ENCODE results near the gene ROPN1L.

ROPN1L gene

DNA sequence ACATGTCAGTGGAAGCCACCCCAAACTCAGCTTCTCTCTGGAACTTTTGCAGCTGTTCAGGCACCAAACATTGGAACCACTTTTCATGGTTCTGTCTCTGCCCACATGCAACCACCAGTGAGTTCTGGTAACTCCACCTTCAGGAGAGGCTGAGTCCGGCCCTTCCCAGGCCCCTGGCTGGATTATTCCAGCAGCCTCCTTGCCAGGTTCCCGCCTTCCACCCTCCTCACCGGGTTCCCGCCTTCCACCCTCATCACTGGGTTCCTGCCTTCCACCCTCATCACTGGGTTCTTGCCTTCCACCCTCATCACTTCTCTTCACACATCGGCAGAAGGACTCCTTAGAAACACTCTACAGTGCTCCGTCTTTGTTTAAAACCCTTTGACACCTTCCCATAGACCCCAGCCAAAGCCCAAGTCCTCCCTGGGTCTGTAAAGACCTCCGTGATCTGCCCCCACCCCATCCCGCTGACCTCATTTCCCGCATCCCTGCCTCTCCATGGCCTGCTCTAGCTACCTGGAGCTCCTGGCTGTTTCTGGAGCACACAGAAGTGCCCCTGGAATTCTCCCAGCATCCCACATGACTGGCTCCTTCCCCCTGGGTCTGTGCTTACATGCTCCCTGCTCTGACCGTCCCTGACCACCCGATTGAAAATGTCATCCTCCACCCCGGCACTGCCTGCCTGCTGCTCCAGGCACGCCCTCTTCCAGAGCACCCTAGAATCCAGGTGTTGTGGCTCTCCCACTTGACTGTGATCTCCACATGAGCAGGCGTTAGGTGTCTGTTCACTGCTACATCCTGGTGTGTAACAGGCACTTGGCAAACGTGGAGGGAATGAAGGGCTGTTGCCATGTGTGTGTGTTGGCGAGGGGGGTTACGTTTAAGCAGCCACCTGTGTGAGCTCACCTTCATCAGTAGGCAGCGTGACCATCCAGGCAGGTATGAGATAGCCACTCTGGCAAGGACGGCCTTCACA is 17.7 kb downstream of the ROPN1L start:
- no peak for DNase-seq

DNA sequence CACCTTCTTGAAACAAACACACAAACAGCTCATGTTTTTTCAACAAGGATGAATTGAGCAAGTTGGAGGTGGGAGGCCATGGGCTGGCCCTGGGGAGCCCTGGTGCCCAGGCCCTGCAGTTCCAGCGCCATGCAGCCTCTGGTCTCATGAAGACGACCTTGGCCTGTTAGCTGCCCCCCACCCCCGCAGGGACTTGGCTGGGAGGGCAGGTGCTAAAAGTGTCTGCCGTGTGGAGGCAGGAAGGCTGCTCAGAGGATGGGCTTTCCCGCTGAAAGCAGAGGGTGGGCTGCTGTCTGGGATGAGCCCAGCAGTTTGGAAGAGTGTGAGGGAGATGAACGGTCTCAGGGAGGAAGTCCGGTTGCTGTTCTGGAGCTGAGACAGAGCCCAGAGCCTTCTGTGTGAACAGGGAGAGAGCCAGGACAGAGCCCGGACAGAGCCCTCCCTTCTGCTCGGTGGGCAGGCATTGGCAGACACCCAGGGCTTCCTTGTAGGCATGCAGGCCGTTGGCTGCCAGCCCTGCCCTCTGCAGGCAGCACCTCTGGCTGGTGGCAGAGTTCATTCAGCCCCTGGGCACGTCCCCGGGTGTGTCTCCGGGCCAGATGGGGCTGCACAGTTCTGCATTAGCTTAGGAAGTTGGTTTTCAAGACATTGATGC is 18.7 kb downstream of the ROPN1L start:
- no peak for DNase-seq

DNA sequence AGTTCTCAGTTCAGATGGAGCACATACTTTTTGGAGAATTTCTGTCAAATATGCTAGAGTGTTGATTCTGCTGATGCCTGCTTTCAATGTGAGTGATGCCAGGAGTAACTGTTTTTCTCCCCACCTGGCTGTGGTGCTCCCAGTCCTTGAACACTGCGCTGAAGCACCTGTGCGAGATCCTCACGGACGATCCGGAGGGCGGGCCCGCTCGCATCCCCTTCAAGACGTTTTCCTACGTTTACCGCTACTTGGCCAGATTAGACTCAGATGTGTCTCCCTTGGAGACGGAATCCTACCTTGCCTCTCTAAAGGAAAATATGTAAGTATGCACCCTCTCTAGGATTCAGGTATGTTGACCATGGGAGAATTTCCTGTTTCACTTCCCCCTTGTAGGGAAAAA is 19.4 kb downstream of the ROPN1L start:
- DNase-seq: no peak

DNA sequence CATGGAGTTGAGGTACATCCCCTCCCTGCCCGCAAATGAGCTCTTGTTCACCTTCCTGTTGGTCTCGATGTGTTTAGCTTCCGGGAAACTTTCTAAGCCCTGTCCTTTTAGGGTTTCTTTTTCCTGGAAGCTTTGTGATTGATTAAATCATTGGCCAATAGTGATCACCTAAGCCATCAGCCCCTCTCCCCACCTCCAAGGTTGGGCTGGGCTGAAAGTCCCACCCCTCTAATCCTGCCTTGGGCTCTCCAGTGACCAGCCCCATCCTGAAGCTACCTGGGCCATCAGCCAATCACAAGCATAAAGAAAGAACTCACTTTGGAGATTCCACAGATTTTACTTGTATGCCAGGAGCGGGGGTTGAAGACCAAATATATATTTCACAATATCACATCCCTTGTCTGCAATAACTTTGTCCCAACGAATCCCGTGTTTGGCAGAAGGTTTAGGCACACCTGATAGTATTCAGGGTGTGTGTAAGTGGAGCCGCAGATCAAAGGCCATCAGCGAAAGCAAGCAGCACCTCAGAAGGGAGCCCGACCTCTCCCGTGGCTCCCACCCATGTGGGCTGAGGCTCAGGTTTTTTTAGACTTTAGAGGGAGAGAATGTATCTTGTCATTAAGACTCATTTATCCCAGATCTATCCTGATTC is 20.4 kb downstream of the ROPN1L start:
- DNase-seq: no peak

DNA sequence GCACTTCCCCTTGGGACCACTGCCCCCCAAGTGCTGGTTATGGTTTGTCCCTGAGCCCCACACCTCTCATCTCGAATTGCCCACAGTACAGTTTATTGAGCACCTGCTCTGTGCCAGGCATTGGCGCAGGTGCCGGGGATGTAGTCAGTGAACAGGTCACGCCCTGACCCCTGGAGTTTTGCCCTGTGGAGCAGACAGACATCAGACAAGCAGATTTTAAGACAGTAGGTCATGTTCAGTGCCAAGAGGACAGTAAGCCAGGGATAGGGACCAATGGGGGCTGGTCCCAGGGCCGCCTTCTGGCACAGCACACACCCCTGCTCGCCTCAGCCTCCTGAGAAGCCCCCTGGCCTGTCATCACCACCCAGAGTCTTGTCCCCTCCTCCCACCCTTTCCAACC is 21.9 kb downstream of the ROPN1L start:
- no peak for DNase-seq

DNA sequence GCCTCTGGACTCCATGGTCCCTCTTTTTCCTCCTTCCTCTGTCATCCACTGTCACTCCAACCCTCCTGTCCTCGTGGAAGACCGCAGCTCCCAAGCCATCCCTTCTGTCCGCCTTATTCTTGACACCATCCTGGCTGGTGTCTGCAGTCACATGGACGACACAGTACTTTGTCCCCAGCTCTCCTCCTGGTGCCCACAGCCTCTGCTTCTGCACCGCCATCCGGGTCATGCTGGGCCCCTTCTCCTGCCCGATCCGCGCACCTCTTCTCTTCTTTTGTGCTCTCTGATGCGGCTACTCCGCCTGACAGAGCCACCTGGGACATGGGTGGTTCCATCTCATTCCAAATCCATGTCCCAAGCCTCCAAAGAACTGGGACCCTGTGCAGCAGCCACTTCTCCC is 22.5 kb downstream of the ROPN1L start:
- no peak for DNase-seq

DNA sequence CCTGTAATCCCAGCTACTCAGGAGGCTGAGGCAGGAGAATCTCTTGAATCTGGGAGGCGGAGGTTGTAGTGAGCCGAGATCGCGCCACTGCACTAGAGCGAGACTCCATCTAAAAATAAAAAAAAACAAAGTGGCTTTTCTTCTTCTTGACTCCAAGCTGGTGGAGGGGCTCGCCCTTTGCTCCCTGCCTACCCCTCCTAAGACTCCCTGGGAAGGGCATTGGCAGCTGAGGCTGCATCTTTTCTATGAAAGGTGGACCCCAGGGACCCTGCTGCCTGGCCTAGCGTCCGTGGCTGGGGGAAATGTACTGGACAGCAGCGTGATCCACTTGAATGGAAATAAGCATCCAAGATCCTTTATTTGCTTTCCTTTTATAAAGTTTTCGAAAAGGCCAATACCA is 24.0 kb downstream of the ROPN1L start:
- DNase-seq: no peak

DNA sequence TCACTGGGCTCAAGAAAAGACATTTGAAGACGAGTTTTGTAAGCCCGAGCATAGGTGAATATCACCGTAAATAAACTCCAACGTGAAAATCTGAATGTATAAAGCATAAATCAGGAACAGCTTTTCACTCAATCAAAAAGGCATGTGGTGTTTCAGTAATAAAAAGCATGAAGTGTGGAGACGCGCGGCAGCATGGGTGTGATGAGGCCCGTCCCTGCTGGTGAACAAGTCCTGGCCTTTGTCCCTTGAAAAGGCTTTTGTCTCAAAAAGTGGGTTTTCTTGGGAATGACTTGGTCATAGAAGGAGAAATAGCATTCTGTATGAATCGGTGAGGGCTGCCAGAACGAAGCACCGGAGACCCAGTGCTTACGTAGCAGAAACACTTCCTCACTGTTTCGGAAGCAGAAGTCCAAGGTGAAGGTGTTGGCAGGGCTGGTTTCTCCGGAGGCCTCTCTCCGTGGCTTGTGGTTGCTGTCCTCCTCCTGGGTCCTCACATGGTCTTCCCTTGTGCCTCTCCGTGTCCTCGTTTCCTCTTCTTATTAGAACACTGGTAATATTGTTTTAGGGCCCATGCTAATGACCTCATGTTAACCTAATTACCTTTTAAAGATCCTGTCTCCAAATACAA is 24.9 kb downstream of the ROPN1L start:
- DNase-seq: no peak

DNA sequence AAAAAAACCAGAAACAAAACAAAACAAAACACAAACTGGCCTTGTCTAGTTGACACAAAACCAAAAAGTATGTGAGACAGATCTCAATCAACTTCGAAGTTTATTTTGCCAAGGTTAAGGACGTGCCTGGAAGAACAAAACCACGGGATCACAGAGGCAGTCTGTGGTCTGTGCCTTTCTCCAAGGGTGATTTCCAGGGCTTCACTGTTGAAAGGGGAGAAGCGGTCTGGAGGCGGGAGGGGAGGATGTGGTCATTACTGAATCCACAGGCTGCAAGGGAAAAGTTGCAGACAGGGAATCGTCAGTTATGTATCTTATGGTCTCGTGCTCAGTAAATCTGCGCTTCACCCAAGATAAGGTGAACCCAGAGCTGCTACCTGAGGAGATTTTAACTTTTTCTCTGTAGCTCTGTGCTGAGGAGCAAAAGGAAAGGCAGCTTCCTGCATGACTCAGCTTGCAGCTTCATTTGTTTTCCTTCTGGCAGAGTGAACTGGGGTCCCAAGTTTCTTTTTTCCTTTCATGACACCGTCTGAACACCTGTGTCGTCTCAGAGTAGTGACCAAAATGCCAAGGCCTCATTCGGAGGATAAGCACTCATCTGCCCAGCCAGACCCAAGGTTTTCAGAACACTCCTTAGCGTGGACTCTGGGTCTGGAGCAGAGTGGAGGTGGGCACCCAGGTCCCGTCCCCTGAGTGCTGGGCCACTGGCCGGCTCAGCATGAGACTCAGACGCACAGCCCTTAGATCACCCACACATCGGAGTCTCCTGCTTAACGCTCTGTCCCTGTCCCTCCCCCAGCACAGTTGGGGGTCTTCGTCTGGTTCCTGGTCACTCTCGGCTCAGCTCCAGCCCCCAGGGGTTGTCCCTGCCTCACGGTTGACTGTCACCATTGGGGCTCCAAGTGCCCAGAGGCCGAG is 25.9 kb downstream of the ROPN1L start:
- no peak for DNase-seq

DNA sequence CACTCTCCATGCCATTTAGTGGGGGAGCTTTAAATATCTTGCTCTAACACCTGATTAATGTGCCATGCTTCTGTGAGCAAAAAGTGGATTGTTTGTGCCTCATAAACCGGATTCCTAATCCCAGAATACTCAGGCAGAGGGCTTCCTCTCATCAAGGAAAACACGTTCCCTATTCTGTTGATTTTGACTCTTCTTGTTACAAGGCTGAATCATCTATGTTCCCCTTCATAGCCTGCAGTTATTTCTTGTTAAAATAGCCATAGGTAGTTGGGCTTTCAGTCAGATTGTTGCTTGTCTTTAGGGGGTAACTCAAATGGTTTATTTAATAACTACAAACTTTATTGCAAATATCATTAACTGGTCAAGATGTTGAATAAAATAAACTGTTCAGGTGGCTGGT is 26.6 kb downstream of the ROPN1L start:
- no peak for DNase-seq

DNA sequence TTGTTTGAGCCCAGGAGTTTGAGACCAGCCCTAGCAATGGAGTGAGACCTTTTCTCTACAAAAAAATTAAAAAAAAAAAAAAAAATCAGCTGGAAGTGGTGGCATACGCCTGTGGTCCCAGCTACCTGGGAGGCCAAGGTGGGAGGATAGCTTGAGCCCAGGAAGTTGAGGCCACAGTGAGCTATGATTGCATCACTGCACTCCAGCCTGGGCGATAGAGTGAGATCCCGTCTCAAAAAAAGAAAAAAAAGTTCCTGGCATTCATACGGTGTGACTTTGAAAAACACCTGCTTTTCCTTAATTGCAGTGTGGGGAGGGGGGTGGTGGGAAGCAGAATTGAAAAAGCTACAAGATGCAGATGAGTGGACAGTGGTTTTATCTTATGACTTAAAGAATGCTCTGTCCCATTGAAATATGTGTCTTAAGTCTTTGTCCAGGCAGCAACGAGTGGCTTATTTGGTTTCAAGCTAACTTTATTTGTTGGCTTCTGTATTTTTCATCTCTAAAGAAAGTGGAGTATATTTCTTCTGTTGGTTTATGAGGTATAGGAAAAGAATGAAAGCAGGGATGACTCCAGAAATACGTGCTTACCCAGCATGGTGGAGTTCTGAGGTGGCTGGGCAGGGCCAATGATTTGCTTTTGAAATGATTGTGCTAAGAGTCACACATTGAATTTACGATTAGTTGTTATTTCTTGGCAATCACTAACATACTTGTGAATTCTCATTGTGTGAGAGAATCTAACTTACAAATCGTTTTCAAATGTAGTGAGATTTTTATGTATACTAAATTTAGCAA is 27.8 kb downstream of the ROPN1L start:
- DNase-seq: no peak

DNA sequence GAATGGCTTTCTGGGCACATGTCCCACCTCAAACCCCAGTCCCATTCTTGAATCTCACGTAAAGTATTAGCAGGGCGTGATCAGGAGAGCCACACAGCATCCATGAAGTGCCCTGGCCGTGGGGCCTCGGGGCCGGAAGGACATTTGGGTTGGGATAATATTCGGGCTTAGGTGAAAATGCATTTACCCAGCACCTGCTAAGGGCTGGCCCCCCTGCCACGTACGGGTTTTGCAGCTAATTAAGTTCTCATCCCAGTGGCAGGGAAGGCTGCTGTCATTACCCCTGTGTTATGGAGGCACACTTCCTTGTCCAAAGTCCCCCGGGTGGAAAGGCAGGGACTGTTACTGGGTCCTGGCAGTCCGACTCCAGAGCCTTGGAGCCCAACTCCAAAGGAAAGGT is 29.0 kb downstream of the ROPN1L start:
- DNase-seq: no peak

DNA sequence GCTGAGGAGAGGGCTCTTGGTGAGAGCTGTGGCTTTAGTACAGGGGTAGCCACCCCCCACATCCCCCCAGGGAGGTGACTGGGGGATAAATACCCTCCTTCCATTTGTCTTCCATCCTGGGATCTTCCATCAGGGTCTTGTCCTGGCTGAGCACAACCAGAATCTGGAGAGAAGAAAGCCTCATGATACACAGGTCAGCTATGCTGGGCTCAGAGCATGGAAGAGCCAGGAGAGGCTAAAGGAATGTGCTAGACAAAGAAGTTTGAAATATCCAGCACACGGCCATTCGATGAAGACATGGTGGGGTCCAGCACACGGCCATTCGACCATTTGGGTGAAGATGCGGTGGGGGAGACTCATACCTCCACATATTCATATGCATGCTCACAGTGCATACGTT is 30.0 kb downstream of the ROPN1L start:
- DNase-seq: no peak

DNA sequence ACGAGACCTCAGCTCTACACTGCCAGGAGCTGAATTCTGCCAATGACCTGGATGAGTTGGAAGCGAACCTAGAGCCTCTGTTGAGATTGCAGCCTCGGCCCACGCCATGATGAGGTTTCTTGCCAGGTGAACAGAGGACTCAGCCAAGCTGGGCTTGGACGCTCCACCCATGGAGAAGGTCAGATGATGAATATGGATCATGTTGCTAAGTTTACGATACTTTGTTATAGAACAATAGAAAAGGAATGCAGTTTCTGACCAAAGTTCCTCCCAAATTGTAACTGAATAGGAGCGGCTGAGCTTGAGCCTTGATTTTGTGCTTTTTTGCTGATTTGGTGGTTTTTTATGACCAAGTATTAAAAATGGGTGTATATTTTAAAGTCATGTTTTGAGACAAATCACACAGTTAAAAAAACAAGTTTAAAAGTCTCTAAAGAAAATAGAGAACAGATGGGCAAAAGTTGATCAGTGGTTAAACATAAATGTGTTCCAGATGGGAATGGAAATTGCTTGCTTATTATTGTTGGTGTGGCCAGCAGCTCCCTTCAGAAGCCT is 32.9 kb downstream of the ROPN1L start:
- DNase-seq: no peak

DNA sequence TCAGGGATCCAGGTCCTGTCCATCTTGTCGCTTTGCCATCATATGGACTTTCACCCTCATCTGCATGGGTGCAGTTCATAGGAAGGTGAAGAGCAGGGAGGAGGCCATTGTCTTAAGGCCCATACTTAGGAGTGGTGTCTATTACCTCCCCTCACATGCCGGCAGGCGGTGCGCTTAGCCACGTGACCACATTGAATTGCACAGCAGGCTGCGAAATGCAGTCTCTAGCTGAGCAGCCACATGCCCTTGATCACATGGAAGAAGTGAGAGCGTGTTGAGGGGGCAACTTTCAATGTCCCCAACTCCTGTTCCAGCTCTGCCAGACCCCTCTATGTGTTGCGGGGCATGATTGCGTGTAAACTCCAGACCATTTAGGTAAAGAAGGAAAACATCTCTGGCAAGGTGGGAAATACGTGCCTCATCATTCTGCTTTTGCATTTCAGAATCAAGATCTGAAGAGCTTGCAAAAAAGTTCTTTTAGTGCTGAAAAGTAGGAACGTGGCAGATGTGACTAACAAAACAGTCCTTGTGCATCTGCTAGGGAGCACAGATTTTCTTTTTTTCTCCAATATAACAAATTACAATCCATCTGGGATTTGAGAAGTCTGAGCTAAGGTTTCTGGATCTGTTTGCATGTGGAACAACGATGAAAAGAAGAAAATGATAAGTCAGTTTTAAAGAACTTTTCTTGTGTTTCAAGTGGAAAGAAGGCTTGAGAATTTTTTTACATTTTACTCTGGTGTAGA is 34.4 kb downstream of the ROPN1L start:
- no peak for DNase-seq

DNA sequence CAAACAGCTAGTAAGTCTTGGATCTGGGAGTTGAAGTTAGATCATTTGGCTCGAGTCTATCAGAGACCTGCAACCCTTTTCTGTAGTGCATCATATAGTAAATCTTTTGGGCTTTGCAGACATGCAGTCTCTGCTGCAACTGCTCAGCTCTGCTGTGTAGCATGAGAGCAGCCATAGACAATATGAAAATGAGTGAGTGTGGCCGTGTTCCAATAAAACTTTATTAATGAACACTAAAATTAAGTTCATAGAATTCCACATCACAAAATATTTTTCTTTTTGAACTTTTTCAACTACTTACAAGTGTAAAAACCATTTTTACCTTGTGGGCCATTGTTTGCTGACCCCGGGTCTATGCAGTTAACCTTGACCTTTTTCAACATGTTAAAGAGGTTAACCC is 35.2 kb downstream of the ROPN1L start:
- no peak for DNase-seq

DNA sequence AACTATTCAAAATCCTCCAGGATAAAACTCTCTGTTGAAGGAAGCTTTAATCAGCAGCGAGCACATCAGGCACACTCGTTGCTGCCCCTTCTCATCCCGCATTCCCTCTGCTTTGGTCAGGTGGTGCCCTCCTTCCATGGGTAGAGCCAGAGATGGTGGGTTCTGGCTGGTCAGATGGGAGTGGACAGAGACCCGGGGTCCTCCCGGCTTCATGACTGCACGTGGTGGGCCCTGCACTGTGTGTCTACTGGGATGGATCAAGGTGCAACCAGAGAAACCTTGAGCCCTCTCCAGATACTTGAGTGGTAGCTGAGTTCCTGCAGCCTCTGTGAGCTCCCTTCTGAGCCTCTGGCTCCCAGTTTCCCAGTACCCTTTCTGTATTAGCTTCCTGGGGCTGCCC is 36.3 kb downstream of the ROPN1L start:
- DNase-seq: no peak

DNA sequence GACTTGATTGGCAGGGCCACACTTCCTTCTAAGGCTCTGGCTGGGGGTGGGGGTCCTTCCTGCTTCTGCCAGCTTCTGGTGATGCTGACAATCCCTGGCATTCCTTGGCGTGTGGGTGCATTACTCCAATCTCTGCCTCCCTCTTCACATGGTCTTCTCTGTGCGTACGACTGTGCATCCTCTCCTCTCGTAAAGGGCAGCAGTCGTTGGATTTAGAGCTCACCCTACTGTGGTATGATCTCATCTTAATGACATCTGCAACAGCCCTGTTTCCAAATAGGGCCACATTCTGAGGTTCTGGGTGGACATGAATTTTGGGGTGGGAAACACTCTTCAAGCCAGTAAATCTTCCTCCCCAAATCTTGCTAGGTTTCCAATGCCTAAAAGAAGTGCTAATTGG is 36.8 kb downstream of the ROPN1L start:
- no peak for DNase-seq

DNA sequence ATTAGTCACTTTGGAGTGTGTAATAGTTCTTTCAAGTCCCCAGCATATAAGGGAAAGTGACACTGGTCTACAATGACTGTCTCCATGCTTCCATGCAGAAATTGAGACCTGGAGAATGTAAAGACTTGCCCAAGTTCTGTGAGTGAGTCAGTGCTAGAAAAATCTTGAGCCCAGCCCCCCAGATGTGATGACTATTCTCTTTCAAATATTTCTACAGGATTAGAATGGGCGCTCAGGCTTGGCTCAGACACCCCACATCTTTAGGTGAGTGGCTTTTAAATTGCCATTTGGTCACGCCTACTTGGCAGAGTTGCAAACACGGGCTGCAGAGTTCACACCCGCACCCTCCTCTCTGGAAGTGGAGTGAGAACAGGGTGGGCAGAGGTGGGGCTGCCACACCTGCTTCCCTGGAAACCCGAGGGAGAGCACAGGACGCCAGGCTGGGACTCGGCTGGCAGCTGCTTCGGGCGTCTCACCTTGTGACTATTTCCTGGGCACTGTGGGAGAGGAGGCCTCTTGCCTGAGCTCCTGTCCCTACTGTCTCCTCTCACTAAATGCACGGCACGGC is 37.6 kb downstream of the ROPN1L start:
- DNase-seq: no peak
